HG02759 (cell line): ENCODE measurements around the gene FBN1.

Experiments
- ATAC-seq: cut with Tn5 transposase; IDR thresholded peaks from one replicate; pipeline ENCODE4 v1.9.1; 2021; ENCODE audit warnings: mild to moderate bottlenecking, moderate library complexity; ENCODE audit not compliant: unreplicated experiment

FBN1 gene

DNA sequence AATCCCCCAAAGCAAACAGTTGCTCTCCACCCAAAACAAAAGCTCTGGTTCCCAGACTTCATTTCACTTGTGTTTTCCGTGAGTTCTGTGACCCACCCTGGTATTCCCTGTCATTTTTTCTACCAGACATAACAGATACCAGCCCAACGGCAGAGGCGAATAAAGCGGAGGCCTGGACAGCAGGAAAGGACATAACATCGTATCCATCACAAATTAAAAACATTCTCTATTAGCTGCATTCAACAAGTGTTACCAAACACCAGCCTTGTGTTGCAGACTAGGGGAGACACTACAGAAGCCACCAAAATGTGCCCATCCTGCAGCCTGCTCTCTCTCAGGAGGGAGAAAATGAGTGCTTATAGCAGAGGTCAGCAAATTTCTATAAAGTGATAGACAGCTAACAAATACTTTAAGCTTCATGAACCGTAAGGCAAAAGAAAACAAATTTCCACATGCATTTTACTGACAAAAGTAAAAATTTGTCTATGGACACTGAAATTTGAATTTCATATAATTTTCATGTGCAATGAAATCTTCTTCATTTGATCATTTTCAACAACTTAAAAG, 7.1 kb upstream of the FBN1 start:
- ATAC-seq, result no peak

DNA sequence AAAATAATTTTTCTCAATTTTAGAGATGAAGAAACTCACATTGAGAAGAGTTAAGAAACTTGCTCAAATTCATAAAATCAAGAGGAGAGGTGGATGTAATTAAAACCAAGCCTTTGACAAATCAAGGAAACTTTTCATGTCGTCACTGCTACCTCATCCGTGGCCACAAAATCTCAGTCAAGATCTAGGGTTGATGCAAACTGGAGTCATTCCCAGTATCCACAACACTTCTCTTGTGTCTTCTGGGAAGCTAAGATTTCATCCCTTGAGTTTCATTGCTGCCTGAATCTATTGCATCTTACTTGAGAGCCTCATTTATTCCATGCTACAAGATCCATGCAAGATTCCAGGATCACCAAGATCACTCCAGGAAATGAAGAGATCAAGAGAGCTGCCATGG, 5.4 kb upstream of the FBN1 start:
- no peak for ATAC-seq

DNA sequence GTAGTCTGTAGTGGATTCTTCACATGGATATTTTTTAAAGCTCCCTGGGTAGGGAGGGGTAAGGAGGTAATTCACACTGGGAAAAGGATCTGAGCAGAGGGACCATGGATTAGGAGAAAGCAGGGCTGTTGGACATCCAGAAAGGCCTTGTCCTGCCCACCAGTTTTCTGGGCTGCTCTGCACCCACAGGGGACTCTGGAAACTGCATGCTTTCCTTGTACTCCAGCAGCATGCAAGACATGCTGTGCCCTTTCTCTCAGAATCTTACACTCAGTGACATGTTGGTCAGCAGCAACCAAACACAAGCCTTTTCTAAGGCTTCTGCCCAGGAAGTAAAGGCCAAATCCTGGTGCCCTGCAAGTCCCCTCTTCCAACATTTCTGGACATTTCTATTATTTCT, 2.5 kb upstream of the FBN1 start:
- no peak for ATAC-seq

DNA sequence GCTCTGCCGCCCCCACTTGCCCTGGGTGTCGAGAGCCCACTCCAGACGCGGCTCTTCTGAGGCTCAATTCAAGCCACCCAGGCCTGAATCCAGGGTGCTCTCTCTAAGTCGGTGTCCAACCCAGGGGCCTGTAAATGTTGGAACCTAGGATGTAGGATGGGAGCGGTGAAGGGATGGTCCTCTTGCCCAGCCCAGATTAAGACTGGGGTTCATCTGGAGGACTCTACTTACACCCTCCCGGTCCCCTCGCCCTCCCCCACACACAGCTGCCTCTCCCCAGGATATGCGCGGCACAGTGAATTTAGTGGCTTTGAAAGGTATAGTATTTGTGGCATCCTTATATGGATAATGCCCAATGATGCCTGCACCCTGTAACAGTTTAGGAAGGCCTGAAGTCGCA, 822 bp upstream of the FBN1 start:
- no peak for ATAC-seq

DNA sequence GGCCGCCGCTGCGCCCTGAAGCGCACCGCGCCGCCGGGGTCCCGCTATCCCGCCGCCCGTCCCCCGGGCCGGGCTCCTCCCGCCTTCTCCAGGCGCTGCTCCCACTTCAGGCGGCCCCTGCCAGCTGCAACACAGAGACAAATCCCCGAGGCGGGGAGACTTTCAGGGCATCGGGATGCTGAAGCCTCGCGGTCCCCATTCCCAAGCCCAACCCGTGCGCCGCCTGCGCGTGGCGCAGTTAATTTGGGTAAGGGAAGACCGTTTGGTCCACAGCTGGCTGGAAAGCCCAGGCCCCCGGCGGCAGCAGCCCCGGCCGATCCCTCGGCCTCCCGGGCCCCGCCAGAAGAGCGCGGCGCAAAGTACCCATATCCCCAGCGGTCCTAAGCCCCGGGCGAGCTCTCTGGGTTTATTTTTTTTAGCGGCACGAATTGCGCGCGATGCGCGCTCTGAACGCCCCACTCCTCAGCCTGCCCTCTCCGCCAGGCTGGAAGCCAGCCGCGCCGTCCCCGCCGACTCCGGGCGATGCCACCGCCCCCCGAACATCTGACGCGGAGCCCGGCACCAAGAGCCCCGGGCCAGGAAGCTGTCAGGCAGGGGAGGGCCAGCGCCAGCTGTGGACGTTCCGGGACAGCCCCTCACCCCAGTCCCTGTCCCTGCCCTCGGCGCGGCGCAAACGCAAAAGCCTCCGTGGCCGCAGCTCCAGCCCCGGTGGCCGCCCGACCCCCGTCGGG, 517 bp downstream of the FBN1 start:
- peak; percentile 40 for ATAC-seq

DNA sequence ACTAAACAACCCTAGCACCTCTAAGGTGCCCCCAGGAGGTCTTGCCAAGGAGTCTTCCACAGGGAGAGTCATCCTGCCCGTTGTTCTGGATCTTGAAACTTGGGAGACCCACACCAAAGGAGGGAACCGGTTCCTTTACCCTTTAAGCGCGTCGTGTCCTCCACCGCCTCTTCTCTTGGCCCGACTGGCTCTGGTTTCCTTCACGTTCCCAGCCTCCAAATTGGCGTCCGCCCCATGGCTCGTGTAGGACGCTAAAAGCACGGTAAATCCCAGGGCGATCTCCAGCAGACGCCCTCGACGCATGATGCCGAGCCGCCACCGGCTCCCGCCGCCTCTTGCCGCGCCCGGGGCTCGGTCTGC, 1.1 kb downstream of the FBN1 start:
- ATAC-seq, result no peak

GRCh38 chr15:48643776-48644466, 1.6 kb downstream of the FBN1 start:
- ATAC-seq, result no peak

GRCh38 chr15:48643206-48643605, 2.3 kb downstream of the FBN1 start:
- ATAC-seq, result no peak

GRCh38 chr15:48642795-48643194, 2.7 kb downstream of the FBN1 start:
- no peak for ATAC-seq

- no peak for ATAC-seq
Measured at GRCh38 chr15:48641416-48641815, 4.1 kb downstream of the FBN1 start.

DNA sequence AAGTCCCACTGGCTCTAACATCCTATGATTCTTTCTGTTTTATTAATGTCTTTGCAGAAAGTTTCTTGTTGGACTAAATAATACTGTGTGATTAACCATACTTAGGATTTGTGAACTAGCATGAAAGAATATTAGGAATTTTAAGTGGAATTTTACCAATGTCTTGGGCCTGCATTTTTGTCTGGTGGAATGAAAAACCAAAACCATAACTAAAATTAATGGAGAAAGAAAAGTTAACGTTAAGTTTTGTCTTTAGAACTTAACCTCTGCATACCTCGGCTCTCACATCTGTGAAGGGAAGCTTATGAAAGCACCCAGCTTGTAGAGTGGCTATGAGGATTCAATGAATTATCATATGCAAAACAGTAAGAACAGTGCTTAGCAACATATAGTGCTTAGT, 6.5 kb downstream of the FBN1 start:
- no peak for ATAC-seq

GRCh38 chr15:48637639-48638038, 7.9 kb downstream of the FBN1 start:
- ATAC-seq, result no peak

DNA sequence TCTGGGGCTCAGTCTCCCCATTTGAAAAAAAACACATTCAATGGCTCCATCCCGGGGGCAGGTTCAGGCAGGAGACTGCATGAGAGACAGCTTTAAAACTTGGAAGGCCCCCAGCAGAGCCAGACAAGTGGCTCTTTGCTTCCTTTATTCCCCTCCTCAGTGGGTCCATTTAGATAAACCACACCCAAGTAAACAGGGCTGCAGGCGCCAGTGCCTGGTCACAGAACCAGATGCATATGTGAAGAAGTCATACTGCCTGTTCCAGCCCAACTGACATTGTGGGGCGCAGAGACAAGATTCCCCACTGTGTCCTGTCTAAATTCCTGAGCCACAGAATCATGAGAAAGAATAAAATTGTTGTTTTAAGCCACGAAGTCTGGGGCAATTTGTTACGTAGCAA, 9.0 kb downstream of the FBN1 start:
- no peak for ATAC-seq

- ATAC-seq, result no peak
Measured at GRCh38 chr15:48634893-48635292, 10.6 kb downstream of the FBN1 start.

DNA sequence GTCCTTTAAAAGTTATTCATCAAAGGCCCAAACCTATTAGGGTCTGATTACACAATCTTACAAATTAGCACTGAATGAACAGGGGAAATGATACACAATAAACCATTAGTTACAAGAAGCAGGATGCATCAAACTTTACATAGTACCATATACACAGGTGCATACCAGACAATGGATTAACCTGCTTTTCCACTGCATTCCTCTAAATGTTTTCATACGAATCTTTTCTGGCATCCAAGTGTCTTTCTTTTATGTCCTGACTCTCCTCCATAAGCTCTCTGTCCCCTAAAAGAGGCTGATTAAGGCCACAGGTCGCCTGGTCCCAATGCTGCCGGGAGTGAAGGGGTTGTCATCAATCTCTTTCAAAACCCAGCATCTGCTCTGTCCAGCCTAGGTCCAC, 11.4 kb downstream of the FBN1 start:
- no peak for ATAC-seq

DNA sequence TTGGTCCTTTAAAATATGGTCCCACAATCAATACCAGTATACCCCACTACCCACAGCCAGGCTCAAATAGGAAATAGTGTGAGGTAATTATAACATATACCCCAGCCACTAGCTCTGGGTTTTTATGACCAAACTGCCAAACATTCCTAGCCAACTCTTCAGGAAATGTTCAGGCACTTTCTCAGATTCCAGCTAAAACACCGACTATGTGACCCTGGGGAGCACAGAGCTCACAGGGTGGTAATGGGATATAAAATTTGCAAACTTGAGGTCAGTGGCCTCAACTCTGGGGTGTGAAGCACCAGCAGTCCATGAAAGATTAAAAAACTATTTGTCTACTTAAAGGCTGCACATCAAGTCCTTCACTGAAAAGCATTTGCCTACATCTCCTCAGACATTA, 12.9 kb downstream of the FBN1 start:
- ATAC-seq, result no peak

GRCh38 chr15:48631176-48631770, 14.2 kb downstream of the FBN1 start:
- peak; percentile 74 for ATAC-seq

DNA sequence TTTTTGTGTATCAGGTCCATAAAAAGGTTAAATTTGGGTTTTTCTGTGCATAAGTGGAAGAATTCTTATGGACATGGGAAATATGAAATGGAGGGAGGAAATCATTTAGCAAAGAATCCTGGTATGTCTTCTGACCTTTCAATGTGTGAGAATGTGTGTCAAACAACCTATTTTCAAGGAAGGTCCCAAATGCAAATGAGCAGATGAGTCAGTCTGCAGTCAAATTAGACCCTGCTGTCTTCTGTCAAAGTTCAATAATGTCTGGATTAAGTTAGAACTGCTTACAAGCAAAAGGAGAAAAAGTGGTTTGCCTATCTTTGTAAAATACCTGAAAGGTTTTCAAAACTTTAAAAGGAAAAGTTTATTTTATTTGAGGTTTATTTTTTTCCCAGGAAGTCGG, 15.3 kb downstream of the FBN1 start:
- peak; percentile 42 for ATAC-seq

DNA sequence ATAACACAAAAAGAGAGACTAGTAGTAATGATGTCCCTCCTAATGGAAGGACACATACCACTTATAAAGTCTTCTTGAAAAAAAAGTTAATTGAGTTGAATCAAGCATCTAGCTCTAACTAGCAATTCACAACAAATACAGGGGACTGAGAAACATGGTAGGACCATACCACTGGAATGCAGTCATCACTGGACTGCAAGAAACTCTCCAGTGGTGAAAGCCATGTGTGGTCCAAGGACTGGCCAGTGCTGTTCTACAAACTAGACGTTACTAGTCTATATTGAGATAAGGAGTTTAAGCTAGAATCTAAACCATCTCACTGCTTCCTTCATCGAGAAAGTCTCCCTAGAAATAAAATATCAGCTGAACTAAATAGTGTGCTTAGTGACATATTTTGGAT, 16.7 kb downstream of the FBN1 start:
- ATAC-seq, result no peak

DNA sequence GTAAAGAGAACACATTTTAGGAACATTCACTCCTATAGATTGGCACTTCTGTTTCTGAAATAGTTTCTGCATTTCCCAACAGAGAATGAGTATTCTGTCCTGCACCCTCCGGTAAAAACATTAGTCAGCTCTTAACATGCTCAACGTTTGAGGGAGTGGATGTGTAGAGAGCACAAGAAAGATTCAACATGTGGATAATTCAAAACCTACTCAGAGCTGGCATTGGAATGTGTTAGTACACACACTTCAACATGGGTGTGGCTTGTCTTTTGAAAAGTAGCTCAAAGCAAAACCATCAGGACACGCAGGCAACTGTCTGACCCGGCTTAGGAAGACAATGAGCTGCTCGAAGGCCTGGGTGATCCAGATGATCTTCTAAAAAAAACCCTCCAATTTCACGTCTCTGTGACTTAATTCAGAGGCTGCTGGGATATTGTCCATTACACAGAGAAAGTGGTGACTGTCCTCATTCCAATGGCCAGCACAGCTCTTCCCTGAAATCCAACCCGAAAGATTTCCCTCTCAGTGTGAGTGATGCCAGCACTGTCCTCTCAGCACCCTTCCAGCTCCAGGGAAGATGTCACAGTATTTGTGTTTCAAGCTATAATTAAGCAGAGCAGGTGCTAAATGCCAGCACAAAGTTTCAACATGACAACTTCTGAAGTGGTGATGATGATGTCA, 18.1 kb downstream of the FBN1 start:
- no peak for ATAC-seq

GRCh38 chr15:48625126-48625525, 20.4 kb downstream of the FBN1 start:
- ATAC-seq, result no peak

DNA sequence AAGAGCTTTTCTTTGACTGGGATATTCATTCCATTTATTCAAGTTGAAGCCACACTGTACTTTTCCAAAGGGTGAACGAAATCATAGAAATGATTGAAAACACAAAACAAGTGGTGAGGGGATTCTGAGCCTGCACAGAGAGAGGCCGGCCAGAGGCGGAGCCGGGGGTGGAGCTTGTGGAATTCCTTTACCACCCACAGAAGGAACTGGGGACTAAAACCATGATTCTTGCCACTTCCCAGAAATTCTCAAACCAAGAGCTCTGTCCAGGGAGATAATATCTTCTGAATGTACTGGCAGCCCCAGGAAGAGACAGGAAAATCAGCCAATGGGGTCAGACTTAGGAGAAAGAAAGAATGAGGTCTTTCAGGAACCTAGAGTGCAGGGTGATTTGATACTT, 20.8 kb downstream of the FBN1 start:
- ATAC-seq, result no peak
